ENCODE data around the gene INVS.

DNA sequence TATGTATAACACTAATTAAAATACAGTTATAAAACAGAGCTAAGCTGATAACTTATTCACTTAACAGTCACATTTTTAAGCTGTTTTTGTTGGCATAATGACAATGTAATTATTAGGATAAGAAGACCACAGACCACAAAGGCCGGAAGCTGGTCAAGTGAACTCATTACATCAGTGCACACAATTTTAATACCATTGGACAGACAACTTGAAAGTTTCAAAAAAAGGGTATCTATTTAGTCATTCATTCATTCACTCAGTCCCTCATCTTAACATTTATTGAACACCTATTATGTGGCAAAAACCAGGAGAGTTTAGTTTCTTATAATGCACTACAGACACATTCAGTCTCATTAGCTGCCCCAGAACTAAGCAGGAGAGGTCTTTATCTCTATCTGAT, 11.8 kb upstream of the INVS start:
- TF ChIP-seq RAD21 (IDR thresholded peaks at IDR 0.05) (no peak), CTCF (IDR thresholded peaks at IDR 0.05; ENCODE audit: low read depth, low read length, missing input control) (no peak), REST (IDR thresholded peaks at IDR 0.05) (no peak), FOXA1 (IDR thresholded peaks at IDR 0.05) (no peak), GABPA (IDR thresholded peaks at IDR 0.05 in 1 of 2, conservative IDR thresholded peaks at IDR 0.05 in 1 of 2) (no peak), ZBTB33 (IDR thresholded peaks at IDR 0.05) (no peak), JUND (IDR thresholded peaks at IDR 0.05) (no peak), SP1 (IDR thresholded peaks at IDR 0.05) (no peak), YY1 (IDR thresholded peaks at IDR 0.05) (no peak), NR2F2 (IDR thresholded peaks at IDR 0.05) (no peak), TAF1 (conservative IDR thresholded peaks at IDR 0.05) (no peak), EGR1 (IDR thresholded peaks at IDR 0.05; ENCODE audit: low read depth in 2 of 2) (no peak)

Measured in liver (tissue), 3 donors.